HG03571 (cell line): ENCODE data around the gene GRK6.
A peak's percentile ranks its signal among the peaks of the same experiment; 100 is the strongest.

Experiments used
- ATAC-seq: cut with Tn5 transposase; IDR thresholded peaks from one replicate; pipeline ENCODE4 v1.9.1; 2021; ENCODE audit not compliant: unreplicated experiment

Gene GRK6

GRCh38 chr5:177426566-177427210, at the start of gene GRK6:
Gene GRK6, plus strand, starts transcription at chr5:177426676. Its CDS starts 170 bp downstream, at chr5:177426846.
- peak; percentile 5 for ATAC-seq

DNA sequence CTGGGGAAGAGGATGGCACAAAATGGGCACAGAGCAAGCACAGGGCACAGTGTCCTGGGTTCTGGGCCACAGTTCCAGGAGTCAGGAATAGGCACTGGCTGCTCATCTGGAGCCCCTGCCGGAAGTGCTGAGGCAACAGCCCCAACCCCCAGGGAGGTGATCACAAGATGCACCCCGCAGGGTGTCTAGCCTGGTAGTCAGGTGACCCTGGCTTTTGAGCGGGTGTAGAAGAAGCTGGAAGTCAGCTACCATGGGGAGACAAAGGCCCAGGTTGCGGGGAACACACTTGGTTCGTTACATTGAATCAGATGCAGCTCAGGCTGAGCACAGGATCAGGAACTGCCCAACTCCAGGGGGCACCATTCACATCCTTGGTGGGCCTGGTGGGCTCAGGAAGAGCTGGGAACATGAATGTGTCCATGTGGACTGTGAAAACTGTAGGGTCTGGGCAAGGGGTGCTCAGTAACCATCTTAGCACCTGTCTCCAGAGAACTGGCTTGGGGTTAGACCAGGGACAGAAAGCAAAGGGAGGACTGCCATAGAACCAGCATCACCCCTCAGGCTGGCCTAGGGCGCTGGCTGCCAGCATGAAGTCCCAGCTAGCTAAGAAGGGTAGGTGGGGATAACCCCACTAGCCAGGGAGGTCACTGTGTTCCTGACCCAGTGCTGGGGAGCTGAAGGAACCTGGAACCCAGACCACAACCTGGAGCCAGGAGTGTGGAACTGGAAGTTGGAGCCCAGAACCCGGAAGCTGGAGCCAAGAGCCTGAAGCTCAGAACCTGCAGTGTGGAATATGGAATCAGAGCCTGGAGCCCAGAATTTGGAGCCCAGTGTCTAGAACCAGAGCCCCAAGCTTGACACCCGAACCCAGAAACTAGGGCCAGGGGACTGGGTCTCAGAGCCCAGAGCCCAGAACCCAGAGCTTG, 48.4 kb upstream of the GRK6 start:
- no peak for ATAC-seq

- ATAC-seq: peak; percentile 67
Observed at GRCh38 chr5:177378884-177379883, 47.3 kb upstream of the GRK6 start.

DNA sequence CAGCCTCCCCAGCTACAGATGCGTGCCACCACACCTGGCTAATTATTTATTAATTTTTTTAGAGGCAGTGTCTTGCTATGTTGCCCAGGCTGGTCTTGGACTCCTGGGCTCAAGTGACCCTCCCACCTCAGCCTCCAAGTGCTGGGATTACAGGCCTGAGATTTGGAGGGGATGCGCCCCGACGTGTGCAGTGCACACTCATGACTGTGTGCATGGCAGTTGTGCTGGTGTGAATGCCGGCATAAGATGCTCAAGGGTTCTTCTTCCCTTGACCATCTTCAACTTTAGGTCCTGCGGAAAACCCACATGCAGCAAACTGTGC, 45.7 kb upstream of the GRK6 start:
- no peak for ATAC-seq

DNA sequence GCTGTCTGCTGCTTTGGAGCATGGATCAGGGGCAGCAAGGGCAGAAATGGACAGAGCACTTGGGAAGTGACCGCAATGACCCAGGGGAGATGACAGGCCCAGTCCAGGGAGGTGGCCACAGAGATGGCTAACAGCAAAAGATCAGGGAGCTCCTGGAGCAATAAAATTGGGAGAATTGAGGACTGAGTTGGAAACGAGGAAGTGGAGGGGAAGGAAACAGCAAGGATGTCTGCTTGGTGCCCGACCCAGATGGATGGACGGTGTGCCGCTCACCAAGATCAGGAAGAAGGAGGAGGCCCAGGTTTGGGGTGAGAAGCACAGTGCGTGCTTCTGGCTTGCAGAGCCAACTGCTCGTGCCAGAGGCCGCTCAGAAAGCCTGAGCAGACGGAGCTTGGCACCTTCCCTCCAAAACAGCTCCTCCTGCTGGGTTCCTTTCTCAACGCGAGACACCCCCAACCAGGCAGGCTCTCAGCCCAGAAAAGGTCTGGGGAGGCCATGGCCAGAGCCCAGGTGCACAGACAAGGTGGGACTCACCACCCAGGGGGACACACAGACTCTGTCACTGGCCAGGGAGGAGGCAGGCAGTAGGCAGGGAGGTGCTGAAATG, 44.0 kb upstream of the GRK6 start:
- no peak for ATAC-seq

- ATAC-seq: no peak
Observed at GRCh38 chr5:177383181-177383580, 43.3 kb upstream of the GRK6 start.

GRCh38 chr5:177384134-177384533, 42.3 kb upstream of the GRK6 start, which contains the start of gene SLC34A1:
Gene SLC34A1, plus strand, starts transcription at chr5:177384434. Its CDS starts 1,308 bp downstream, at chr5:177385742.
- ATAC-seq: no peak

DNA sequence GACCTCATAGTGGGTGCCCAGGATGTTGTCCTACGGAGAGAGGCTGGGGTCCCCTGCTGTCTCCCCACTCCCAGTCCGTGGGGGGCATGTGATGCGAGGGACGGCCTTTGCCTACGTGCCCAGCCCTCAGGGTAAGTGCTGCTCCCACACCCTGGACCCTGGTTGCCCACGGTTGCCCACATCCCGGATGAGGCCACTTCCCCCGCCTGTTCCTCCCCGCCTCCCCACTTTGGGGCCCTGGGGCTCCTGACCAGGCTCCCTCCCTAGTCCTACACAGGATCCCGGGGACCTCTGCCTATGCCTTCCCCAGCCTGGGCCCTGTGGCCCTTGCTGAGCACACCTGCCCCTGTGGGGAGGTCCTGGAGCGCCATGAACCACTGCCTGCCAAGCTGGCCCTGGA, 40.8 kb upstream of the GRK6 start:
- ATAC-seq: no peak

GRCh38 chr5:177386542-177386941, 39.9 kb upstream of the GRK6 start:
- no peak for ATAC-seq

- no peak for ATAC-seq
Observed at GRCh38 chr5:177387405-177387804, 39.1 kb upstream of the GRK6 start.

- no peak for ATAC-seq
Observed at GRCh38 chr5:177388521-177389052, 37.9 kb upstream of the GRK6 start.

- ATAC-seq: no peak
Observed at GRCh38 chr5:177389241-177390169, 37.0 kb upstream of the GRK6 start.

GRCh38 chr5:177390363-177391300, 35.8 kb upstream of the GRK6 start:
- ATAC-seq: peak; percentile 68

GRCh38 chr5:177392765-177393164, 33.7 kb upstream of the GRK6 start:
- no peak for ATAC-seq

DNA sequence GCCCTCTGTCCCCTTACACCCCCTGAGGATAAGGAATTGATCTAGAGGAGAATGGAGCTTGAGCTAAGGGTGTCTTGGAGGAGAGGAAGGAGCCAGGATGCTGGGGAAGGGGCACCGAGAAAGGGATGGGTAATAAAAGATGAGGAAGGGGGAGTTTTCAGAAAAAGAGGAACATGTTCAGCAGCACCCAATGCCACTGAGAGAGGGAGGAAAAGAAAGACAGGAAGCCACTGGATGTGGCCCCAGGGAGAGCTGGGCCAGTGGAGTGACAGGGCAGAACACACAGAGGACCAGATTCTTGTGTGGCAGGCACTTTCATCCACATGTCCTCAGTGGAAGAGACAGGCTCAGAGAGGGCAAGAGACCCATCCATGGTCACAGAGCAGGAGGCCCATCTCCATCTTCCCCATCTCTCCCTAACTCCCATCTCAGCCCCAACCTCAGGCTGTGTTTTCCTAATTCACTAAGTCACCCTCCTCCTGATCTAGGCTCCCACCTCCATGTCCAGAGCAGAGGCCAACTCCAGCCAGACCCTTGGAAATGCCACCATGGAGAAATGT, 33.2 kb upstream of the GRK6 start:
- no peak for ATAC-seq

DNA sequence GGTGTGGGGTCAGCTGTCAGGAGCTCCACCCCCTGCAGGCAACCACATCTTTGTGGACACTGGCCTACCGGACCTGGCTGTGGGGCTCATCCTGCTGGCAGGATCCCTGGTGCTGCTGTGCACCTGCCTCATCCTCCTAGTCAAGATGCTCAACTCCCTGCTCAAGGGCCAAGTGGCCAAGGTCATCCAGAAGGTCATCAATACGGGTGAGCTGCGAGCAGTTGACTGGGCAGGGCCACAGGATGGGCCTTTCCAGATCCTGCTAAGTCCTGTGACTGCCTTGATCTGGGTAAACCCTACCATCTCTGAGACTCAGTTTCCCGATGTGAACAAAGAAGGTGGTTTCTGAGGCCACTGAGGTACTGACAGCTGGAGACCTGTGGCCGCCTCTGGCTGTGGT, 32.5 kb upstream of the GRK6 start:
- ATAC-seq: no peak

DNA sequence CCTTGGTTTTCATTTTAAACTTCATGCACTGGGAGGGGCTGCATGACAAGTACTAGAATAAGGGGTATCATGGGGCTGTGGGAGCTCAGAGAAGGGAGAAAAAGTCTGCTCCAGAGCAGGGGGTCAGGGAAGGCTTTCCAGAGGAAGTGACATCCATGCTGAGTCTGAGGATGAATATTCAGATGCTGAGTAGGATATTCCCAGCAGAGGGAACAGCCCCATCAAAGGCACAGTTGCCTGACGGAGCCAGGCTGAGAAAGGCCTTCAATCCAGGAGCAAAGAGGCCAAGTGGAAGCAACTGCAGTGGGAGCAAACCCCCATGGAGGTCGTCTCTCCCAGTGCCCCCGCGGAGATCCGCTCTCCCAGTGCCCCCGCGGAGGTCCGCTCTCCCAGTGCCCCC, 30.4 kb upstream of the GRK6 start:
- no peak for ATAC-seq

DNA sequence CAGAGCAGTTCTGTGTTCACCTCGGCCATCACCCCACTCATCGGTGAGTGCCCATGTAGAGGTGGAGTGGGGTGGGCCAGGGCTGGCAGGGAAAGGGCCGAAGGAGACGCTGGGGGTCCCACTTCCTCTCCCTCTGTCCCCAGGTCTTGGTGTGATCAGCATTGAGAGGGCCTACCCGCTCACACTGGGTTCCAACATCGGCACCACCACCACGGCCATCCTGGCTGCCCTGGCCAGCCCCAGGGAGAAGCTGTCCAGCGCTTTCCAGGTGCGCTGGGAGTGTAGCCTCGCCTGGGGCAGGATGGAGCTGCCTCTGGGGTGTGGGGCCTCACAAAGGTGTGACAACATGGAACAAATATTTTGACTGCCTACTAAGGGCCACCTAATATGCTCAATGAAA, 29.7 kb upstream of the GRK6 start:
- no peak for ATAC-seq
